ENCODE data around the gene ZC3H7B.

The ZC3H7B gene

DNA sequence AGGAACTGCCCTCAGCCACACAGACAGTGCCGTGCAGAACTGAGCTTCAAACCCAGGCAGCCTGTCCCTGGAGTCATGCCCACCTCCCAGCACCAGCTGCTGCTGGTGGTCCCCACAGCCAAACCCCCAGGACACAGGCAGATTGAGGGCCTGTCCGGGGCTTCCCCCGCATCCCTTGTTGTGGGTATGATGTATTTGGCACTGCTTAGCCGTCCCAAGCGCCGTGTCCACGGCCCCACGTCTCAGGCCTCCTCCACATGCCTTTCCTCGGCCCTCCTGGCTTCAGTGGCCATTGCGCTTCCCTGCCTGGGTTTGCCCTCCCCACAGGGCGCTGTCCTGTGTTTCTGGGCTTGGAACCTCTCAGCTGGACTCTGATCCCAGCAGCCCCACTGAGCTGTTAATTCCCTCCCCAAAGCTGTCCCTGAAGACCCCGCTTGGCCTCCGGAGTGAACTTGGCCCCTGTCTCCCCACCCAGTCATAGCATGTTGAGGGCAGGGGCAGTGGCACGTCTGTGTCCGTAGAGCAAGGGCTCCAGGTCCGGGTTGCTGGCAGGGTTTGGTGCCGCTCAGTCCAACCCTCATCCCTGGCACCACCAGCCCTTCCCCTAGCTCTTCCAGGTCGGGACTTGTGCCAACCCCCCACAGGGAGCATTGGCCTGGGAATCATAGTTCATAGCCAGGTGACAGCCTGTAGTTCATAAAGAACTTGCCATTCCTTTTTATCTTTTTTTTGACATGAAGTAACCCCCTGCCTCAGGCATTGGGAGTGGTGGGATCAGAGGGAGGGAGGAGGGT is 45.9 kb downstream of the ZC3H7B start:
- Histone ChIP-seq H3K27me3 (ENCODE audit: insufficient read depth, low read length) (no peaks in the 10 kb centered on the region), H3K9ac (ENCODE audit: low read length) (no peak overlapping the region), H3K4me1 (ENCODE audit: insufficient read depth, low read length, severe bottlenecking) (no peaks in the 10 kb centered on the region), H3K36me3 (ENCODE audit: insufficient read depth, low read length) (peaks cover 78% of the 10 kb centered on the region), H3K27ac (ENCODE audit: low read depth, low read length, poor library complexity, severe bottlenecking) (no peak overlapping the region), H3K79me2 (ENCODE audit: insufficient read depth, low read length) (no peaks in the 10 kb centered on the region), H3K9me2 (ENCODE audit: low read depth, low read length) (no peaks in the 10 kb centered on the region), H3K4me3 (ENCODE audit: low read depth, low read length, poor library complexity, severe bottlenecking) (no peak overlapping the region), H3K9me3 (ENCODE audit: low read length) (no peaks in the 10 kb centered on the region), H4K20me1 (ENCODE audit: insufficient read depth, low read length) (no peaks in the 10 kb centered on the region), H3F3A (ENCODE audit: insufficient read depth, low read length) (no peaks in the 10 kb centered on the region), H2AFZ (ENCODE audit: low read length) (no peak overlapping the region), H3K4me2 (ENCODE audit: low read length) (no peak overlapping the region)
- no peak for TF ChIP-seq EZH2 (IDR thresholded peaks at IDR 0.05; ENCODE audit: borderline replicate concordance, low read length)
- TF ChIP-seq, protein P1, sequence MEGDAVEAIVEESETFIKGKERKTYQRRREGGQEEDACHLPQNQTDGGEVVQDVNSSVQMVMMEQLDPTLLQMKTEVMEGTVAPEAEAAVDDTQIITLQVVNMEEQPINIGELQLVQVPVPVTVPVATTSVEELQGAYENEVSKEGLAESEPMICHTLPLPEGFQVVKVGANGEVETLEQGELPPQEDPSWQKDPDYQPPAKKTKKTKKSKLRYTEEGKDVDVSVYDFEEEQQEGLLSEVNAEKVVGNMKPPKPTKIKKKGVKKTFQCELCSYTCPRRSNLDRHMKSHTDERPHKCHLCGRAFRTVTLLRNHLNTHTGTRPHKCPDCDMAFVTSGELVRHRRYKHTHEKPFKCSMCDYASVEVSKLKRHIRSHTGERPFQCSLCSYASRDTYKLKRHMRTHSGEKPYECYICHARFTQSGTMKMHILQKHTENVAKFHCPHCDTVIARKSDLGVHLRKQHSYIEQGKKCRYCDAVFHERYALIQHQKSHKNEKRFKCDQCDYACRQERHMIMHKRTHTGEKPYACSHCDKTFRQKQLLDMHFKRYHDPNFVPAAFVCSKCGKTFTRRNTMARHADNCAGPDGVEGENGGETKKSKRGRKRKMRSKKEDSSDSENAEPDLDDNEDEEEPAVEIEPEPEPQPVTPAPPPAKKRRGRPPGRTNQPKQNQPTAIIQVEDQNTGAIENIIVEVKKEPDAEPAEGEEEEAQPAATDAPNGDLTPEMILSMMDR (IDR thresholded peaks at IDR 0.05; ENCODE audit: low read length), result no peak

- Histone ChIP-seq H3F3A (ENCODE audit: insufficient read depth, low read length) (no peaks in the 10 kb centered on the region), H2AFZ (ENCODE audit: low read length) (no peak overlapping the region), H3K9ac (ENCODE audit: low read length) (no peak overlapping the region), H3K4me3 (ENCODE audit: low read depth, low read length, poor library complexity, severe bottlenecking) (no peak overlapping the region), H3K27ac (ENCODE audit: low read depth, low read length, poor library complexity, severe bottlenecking) (no peak overlapping the region), H3K4me1 (ENCODE audit: insufficient read depth, low read length, severe bottlenecking) (no peaks in the 10 kb centered on the region), H4K20me1 (ENCODE audit: insufficient read depth, low read length) (no peaks in the 10 kb centered on the region), H3K27me3 (ENCODE audit: insufficient read depth, low read length) (no peaks in the 10 kb centered on the region), H3K79me2 (ENCODE audit: insufficient read depth, low read length) (no peaks in the 10 kb centered on the region), H3K4me2 (ENCODE audit: low read length) (no peak overlapping the region), H3K9me3 (ENCODE audit: low read length) (no peaks in the 10 kb centered on the region), H3K9me2 (ENCODE audit: low read depth, low read length) (no peaks in the 10 kb centered on the region), H3K36me3 (ENCODE audit: insufficient read depth, low read length) (peaks cover 69% of the 10 kb centered on the region)
- TF ChIP-seq, protein P1 (IDR thresholded peaks at IDR 0.05; ENCODE audit: low read length), result no peak
- no peak for TF ChIP-seq EZH2 (IDR thresholded peaks at IDR 0.05; ENCODE audit: borderline replicate concordance, low read length)
Observed at GRCh38 chr22:41348964-41349484, 47.7 kb downstream of the ZC3H7B start.

DNA sequence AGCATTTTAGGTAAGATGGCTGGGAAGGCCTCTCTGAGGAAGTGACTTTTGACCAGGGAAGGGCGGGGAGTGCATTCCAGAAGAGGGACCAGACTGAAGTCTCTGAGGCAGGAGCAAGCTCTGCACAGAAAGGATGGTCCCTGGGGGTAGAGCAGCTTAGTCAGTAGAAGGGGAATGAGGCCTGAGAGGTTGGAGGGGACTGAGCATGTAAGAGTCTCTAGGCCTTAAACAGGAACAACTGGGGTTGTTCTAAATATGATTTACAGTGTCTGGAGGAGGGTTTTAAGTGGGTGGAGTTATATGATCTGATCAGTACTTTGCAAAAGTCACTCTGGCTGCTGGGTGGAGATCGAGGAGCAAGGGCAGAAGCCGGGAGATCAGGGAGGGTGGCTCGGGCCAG is 48.8 kb downstream of the ZC3H7B start:
- peaks cover 69% of the 10 kb centered on the region for H3K36me3 ChIP-seq (ENCODE audit: insufficient read depth, low read length)
- H3K9ac ChIP-seq (ENCODE audit: low read length), result no peak overlapping the region

More for the DNA sequence above, 48.8 kb downstream of the ZC3H7B start:
- Histone ChIP-seq H3K4me2 (ENCODE audit: low read length) (no peak overlapping the region), H3F3A (ENCODE audit: insufficient read depth, low read length) (no peaks in the 10 kb centered on the region), H3K4me1 (ENCODE audit: insufficient read depth, low read length, severe bottlenecking) (no peaks in the 10 kb centered on the region), H3K4me3 (ENCODE audit: low read depth, low read length, poor library complexity, severe bottlenecking) (no peak overlapping the region), H4K20me1 (ENCODE audit: insufficient read depth, low read length) (no peaks in the 10 kb centered on the region), H3K9me3 (ENCODE audit: low read length) (no peaks in the 10 kb centered on the region), H2AFZ (ENCODE audit: low read length) (no peak overlapping the region), H3K9me2 (ENCODE audit: low read depth, low read length) (no peaks in the 10 kb centered on the region), H3K27me3 (ENCODE audit: insufficient read depth, low read length) (no peaks in the 10 kb centered on the region), H3K27ac (ENCODE audit: low read depth, low read length, poor library complexity, severe bottlenecking) (no peak overlapping the region), H3K79me2 (ENCODE audit: insufficient read depth, low read length) (no peaks in the 10 kb centered on the region)
- no peak for TF ChIP-seq EZH2 (IDR thresholded peaks at IDR 0.05; ENCODE audit: borderline replicate concordance, low read length)
- TF ChIP-seq, protein P1 (IDR thresholded peaks at IDR 0.05; ENCODE audit: low read length), result no peak

Measured in OCI-LY1 (cell line).